ENCODE data around the gene PIGH. TPM values are rescaled to one million over a fixed set of nuclear protein-coding genes. Genes with fewer than 3 reads are reported as not detected.
A peak's percentile ranks its signal among the peaks of the same experiment; 100 is the strongest.

PIGH gene
- total and polyA plus RNA-seq, 2 of the 13 experiments (the other 11 are each of a cell fraction or from before 2014, with no cell fraction given) = 30.0 to 43.5 TPM

DNA sequence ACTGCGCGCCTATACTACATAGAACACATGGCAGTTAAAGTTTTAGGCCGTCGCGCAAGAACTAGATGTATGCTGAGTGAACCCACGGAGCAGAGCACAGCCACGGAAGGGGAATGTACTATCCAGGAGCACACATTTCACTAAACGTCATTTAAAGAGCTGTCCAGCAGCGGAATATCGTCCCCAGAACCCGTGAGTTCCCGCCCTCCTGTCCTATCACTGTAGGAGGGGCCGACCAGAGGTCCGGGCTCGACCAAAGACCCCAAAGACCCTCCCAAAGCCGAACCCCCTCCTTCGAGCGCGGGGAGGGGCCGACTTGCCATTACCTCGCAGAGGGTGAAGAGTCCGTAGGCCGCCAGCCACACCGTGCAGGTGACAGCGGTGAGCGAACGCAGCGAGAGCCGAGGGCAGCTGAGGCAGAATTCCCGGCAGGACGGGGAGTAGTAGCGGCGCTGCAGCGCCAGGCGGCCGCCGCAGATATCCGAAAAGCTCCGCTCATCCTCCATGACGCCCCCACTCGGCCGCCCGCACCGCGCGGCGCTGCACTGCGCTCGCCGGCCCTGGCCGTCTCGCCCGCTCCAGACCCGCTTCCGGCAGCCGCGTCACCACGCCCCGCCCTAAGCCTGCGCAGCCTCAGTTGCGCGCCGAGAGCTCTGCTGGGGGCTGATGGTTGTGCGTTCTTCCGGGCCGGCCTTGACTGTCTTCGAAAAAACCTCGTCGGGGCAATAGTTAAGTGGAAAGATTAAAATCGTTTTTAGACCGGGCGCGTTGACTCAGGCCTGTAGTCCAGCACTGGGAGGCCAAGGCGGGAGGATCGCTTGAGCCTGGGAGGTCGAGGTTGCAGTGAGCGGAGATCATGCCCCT, at the start of gene PIGH (continued):
- no peak for TF ChIP-seq EHMT2 (IDR thresholded peaks at IDR 0.05; ENCODE audit: borderline replicate concordance, low read depth, low read length)
- TF ChIP-seq ZNF737 (CRISPR knock-in tag; IDR thresholded peaks at IDR 0.05; ENCODE audit: borderline replicate concordance) = no peak
- 0 out of 2 replicates have a peak, but pooled peaks have one; percentile 27 for TF ChIP-seq AHR (CRISPR knock-in tag; IDR thresholded peaks at IDR 0.05)
- TF ChIP-seq, protein P1, sequence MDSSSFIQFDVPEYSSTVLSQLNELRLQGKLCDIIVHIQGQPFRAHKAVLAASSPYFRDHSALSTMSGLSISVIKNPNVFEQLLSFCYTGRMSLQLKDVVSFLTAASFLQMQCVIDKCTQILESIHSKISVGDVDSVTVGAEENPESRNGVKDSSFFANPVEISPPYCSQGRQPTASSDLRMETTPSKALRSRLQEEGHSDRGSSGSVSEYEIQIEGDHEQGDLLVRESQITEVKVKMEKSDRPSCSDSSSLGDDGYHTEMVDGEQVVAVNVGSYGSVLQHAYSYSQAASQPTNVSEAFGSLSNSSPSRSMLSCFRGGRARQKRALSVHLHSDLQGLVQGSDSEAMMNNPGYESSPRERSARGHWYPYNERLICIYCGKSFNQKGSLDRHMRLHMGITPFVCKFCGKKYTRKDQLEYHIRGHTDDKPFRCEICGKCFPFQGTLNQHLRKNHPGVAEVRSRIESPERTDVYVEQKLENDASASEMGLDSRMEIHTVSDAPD (CRISPR knock-in tag; IDR thresholded peaks at IDR 0.05) = 0 out of 2 replicates have a peak, but pooled peaks have one; percentile 68
- no peak for TF ChIP-seq ZC3H4 (CRISPR knock-in tag; IDR thresholded peaks at IDR 0.05; ENCODE audit: borderline replicate concordance)
- TF ChIP-seq KMT2B (CRISPR knock-in tag; IDR thresholded peaks at IDR 0.05) = peak; percentile 60; the same call in 1 of the 2 replicates
- TF ChIP-seq, protein P2, sequence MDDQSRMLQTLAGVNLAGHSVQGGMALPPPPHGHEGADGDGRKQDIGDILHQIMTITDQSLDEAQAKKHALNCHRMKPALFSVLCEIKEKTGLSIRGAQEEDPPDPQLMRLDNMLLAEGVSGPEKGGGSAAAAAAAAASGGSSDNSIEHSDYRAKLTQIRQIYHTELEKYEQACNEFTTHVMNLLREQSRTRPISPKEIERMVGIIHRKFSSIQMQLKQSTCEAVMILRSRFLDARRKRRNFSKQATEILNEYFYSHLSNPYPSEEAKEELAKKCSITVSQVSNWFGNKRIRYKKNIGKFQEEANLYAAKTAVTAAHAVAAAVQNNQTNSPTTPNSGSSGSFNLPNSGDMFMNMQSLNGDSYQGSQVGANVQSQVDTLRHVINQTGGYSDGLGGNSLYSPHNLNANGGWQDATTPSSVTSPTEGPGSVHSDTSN (CRISPR knock-in tag; IDR thresholded peaks at IDR 0.05; ENCODE audit: borderline replicate concordance) = no peak
- TF ChIP-seq, protein P3, sequence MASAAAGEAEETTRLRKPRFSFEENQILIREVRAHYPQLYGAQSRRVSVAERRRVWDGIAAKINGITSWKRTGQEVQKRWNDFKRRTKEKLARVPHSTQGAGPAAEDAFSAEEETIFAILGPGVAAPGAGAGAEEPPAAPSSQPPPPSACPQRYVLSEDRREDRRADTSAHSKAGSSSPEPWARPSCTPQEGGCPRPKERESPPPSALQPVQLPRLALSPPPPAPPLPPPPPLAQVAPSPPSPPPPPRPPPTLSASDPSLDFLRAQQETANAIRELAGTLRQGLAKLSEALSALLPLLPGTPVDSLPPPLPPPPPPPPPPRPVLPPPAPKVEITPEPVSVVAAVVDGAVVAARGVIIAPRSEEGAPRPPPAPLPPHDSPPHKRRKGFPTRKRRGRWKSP (CRISPR knock-in tag; IDR thresholded peaks at IDR 0.05) = peak; percentile 94
- TF ChIP-seq ZNF431 (CRISPR knock-in tag; IDR thresholded peaks at IDR 0.05; ENCODE audit: borderline replicate concordance, low read depth) = peak; percentile 80; the same call in 1 of the 2 replicates
- TF ChIP-seq ZMAT3 (CRISPR knock-in tag; conservative IDR thresholded peaks at IDR 0.05) = peak; percentile 41; the same call in 1 of the 2 replicates
- no peak for TF ChIP-seq FOXA1 (IDR thresholded peaks at IDR 0.05)
- TF ChIP-seq FOXA1 (CRISPR knock-in tag; IDR thresholded peaks at IDR 0.05) = no peak
- TF ChIP-seq SP2 (CRISPR knock-in tag; IDR thresholded peaks at IDR 0.05) = no peak
- no peak for TF ChIP-seq ZZZ3 (CRISPR knock-in tag; IDR thresholded peaks at IDR 0.05; ENCODE audit: borderline replicate concordance)
- TF ChIP-seq, protein P4, sequence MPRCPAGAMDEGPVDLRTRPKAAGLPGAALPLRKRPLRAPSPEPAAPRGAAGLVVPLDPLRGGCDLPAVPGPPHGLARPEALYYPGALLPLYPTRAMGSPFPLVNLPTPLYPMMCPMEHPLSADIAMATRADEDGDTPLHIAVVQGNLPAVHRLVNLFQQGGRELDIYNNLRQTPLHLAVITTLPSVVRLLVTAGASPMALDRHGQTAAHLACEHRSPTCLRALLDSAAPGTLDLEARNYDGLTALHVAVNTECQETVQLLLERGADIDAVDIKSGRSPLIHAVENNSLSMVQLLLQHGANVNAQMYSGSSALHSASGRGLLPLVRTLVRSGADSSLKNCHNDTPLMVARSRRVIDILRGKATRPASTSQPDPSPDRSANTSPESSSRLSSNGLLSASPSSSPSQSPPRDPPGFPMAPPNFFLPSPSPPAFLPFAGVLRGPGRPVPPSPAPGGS (CRISPR knock-in tag; IDR thresholded peaks at IDR 0.05) = no peak; the same call in none of the 2 replicates
- TF ChIP-seq, protein P5, sequence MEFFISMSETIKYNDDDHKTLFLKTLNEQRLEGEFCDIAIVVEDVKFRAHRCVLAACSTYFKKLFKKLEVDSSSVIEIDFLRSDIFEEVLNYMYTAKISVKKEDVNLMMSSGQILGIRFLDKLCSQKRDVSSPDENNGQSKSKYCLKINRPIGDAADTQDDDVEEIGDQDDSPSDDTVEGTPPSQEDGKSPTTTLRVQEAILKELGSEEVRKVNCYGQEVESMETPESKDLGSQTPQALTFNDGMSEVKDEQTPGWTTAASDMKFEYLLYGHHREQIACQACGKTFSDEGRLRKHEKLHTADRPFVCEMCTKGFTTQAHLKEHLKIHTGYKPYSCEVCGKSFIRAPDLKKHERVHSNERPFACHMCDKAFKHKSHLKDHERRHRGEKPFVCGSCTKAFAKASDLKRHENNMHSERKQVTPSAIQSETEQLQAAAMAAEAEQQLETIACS (CRISPR knock-in tag; IDR thresholded peaks at IDR 0.05) = no peak
- TF ChIP-seq GATAD1 (CRISPR knock-in tag; IDR thresholded peaks at IDR 0.05) = peak; percentile 71; the same call in 1 of the 2 replicates
- no peak for TF ChIP-seq THYN1 (CRISPR knock-in tag; IDR thresholded peaks at IDR 0.05; ENCODE audit: borderline replicate concordance, low read depth)
- TF ChIP-seq KLF6 (CRISPR knock-in tag; IDR thresholded peaks at IDR 0.05) = no peak; the same call in 1 of the 2 replicates
- peak; percentile 64 for TF ChIP-seq SKI (IDR thresholded peaks at IDR 0.05; ENCODE audit: partially characterized antibody)
- TF ChIP-seq ZNF878 (CRISPR knock-in tag; IDR thresholded peaks at IDR 0.05) = 0 out of 2 replicates have a peak, but pooled peaks have one; percentile 48
- no peak for TF ChIP-seq ZFAT (CRISPR knock-in tag; conservative IDR thresholded peaks at IDR 0.05)
- TF ChIP-seq ZBTB3 (CRISPR knock-in tag; IDR thresholded peaks at IDR 0.05; ENCODE audit: borderline replicate concordance, low read depth) = 0 out of 2 replicates have a peak, but pooled peaks have one; percentile 4

Data from HepG2 (cell line).